ENCODE data around the gene RFLNA.

GRCh38 chr12:124286414-124286813 lies 8.5 kb upstream of the RFLNA start:
- TF ChIP-seq POLR2A (IDR thresholded peaks at IDR 0.05; ENCODE audit: low read length) (no peak), GATA1 (IDR thresholded peaks at IDR 0.05; ENCODE audit: low read depth, low read length) (no peak)

Data from erythroblast (primary cell).